Left renal pelvis (tissue), 4 donors: ENCODE measurements around the gene TMEM184A. TPM values are rescaled to one million over a fixed set of nuclear protein-coding genes. Genes with fewer than 3 reads are reported as not detected.

Source experiments
- polyA plus RNA-seq, 4 donors: library from polyadenylated mRNA; unstranded; fragments of 120-200 nt; gene quantifications; one replicate each; pipeline ENCODE4 v1.2.1, GENCODE V29; 2013; ENCODE audit not compliant: insufficient read length in 4 of 4

The TMEM184A gene
- polyA plus RNA-seq, 4 donors, result 0.31 to 10.7 (median 5.8) TPM

Other genes with a start within 250 kb of the TMEM184A start
- 10 to 100 TPM in 1 of 4 donors, 1 to 10 TPM in 3; 5.4 to 16.3 (median 7.0) TPM for gene MICALL2, start 96.7 kb downstream of the TMEM184A start, polyA plus RNA-seq
- 10 to 100 TPM; 55.4 to 96.1 (median 57.7) TPM for gene INTS1, start 51.8 kb downstream of the TMEM184A start, polyA plus RNA-seq
- 10 to 100 TPM in 2 of 4 donors, 1 to 10 TPM in 2; 4.4 to 14.8 (median 8.8) TPM for gene MAFK, start 25.5 kb downstream of the TMEM184A start, polyA plus RNA-seq
- gene PSMG3, start 13.8 kb upstream of the TMEM184A start, polyA plus RNA-seq, result 10 to 100 TPM; 25.4 to 35.6 (median 31.2) TPM
- gene ELFN1, start 114.1 kb upstream of the TMEM184A start, polyA plus RNA-seq, result 10 to 100 TPM; 10.8 to 17.3 (median 11.6) TPM